Suppressor macrophage (primary cell): Measurements from ENCODE around the gene ACTL6B.
A peak's percentile ranks its signal among the peaks of the same experiment; 100 is the strongest.

Experiments used
- DNase-seq, 4 experiments: peaks; one replicate each; pipeline ENCODE4 v3.0.0-alpha.2; 2020 to 2022

ACTL6B gene

GRCh38 chr7:100683659-100684533 lies 27.6 kb upstream of the ACTL6B start:
- no peak for DNase-seq

GRCh38 chr7:100682991-100683658 lies 26.9 kb upstream of the ACTL6B start:
- no peak for DNase-seq

- no peak for DNase-seq
Measured at GRCh38 chr7:100682228-100682741, 26.0 kb upstream of the ACTL6B start.

- no peak for DNase-seq
Measured at GRCh38 chr7:100681491-100682227, 25.4 kb upstream of the ACTL6B start.

- peak in 1 of 4 experiments; percentile 21 for DNase-seq
Measured at GRCh38 chr7:100680576-100681271, 24.5 kb upstream of the ACTL6B start.

- DNase-seq: peak; percentile 43 to 63 (median 51)
Measured at GRCh38 chr7:100679927-100680575, 23.8 kb upstream of the ACTL6B start.

GRCh38 chr7:100679129-100679926 lies 23.1 kb upstream of the ACTL6B start:
- DNase-seq: no peak

- no peak for DNase-seq
Measured at GRCh38 chr7:100678291-100678984, 22.2 kb upstream of the ACTL6B start.

- no peak for DNase-seq
Measured at GRCh38 chr7:100677308-100678267, 21.3 kb upstream of the ACTL6B start.

- no peak for DNase-seq
Measured at GRCh38 chr7:100676501-100677306, 20.5 kb upstream of the ACTL6B start.

GRCh38 chr7:100675581-100676350 lies 19.5 kb upstream of the ACTL6B start:
- peak; percentile 77 to 85 (median 84) for DNase-seq

- no peak for DNase-seq
Measured at GRCh38 chr7:100675105-100675451, 18.8 kb upstream of the ACTL6B start.

- peak; percentile 24 to 71 (median 62) for DNase-seq
Measured at GRCh38 chr7:100674411-100675104, 18.3 kb upstream of the ACTL6B start.

GRCh38 chr7:100673942-100674410 lies 17.7 kb upstream of the ACTL6B start:
- DNase-seq: peak; percentile 37 to 76 (median 68)

- DNase-seq: peak; percentile 99 to 100 (median 99)
Measured at GRCh38 chr7:100673302-100673941, 17.2 kb upstream of the ACTL6B start, which contains the start of gene GNB2. TSS of gene GNB2 (plus strand) at chr7:100673740. CDS start at chr7:100676266, 2,526 bp downstream.
